ENCODE results near the gene GCG. TPM values are rescaled to one million over a fixed set of nuclear protein-coding genes. Genes with fewer than 3 reads are reported as not detected.
A peak's percentile ranks its signal among the peaks of the same experiment; 100 is the strongest.

GCG gene
- not detected for total RNA-seq
- long read RNA-seq = 0 reads

GRCh38 chr2:162152147-162152546, at the start of gene GCG:
TSS of gene GCG (minus strand) at chr2:162152247. CDS start at chr2:162149178, 3,069 bp downstream.
- ATAC-seq (no peak), DNase-seq (ENCODE audit: missing footprints) (no peak)
- intact Hi-C loops (cut with DNase I) = loop anchor here (10.0 kb wide), 1 partner anchor 153 kb away; no protein-coding TSS in a partner anchor

GRCh38 chr2:162200636-162201035, 48.6 kb upstream of the GCG start:
- ATAC-seq (no peak), DNase-seq (ENCODE audit: missing footprints) (no peak)

GRCh38 chr2:162199913-162200312, 47.9 kb upstream of the GCG start:
- DNase-seq (ENCODE audit: missing footprints) = no peak
- no peak for ATAC-seq
- intact Hi-C loops (cut with DNase I) = loop anchor here (5.0 kb wide), 1 partner anchor 463 kb away; no protein-coding TSS in a partner anchor

More at GRCh38 chr2:162200636-162201035, 48.6 kb upstream of the GCG start:
- intact Hi-C loops (cut with DNase I) = no loop called here

GRCh38 chr2:162198239-162198638, 46.2 kb upstream of the GCG start:
- intact Hi-C loops (cut with DNase I) = loop anchor here (5.0 kb wide), 1 partner anchor 461 kb away; no protein-coding TSS in a partner anchor
- no peak for DNase-seq (ENCODE audit: missing footprints)
- no peak for ATAC-seq

- ATAC-seq (no peak), DNase-seq (ENCODE audit: missing footprints) (no peak)
Observed at GRCh38 chr2:162197069-162197825, 45.2 kb upstream of the GCG start.

GRCh38 chr2:162196638-162197037, 44.6 kb upstream of the GCG start:
- no peak for ATAC-seq
- DNase-seq (ENCODE audit: missing footprints) = no peak
- intact Hi-C loops (cut with DNase I) = loop anchor here (5.0 kb wide), 1 partner anchor 459 kb away; no protein-coding TSS in a partner anchor

More at GRCh38 chr2:162197069-162197825, 45.2 kb upstream of the GCG start:
- intact Hi-C loops (cut with DNase I) = loop anchor here (5.0 kb wide), 1 partner anchor 460 kb away; no protein-coding TSS in a partner anchor

- DNase-seq (ENCODE audit: missing footprints) (no peak), ATAC-seq (no peak)
- intact Hi-C loops (cut with DNase I) = no loop called here
Observed at GRCh38 chr2:162188451-162188850, 36.4 kb upstream of the GCG start.

- intact Hi-C loops (cut with DNase I) = no loop called here
- DNase-seq (ENCODE audit: missing footprints) (no peak), ATAC-seq (no peak)
Observed at GRCh38 chr2:162185541-162186232, 33.6 kb upstream of the GCG start.

- no peak for ATAC-seq
Observed at GRCh38 chr2:162184821-162185450, 32.9 kb upstream of the GCG start.

GRCh38 chr2:162184359-162184758, 32.3 kb upstream of the GCG start:
- ATAC-seq (no peak), DNase-seq (ENCODE audit: missing footprints) (no peak)
- intact Hi-C loops (cut with DNase I) = no loop called here

More at GRCh38 chr2:162184821-162185450, 32.9 kb upstream of the GCG start:
- no peak for DNase-seq (ENCODE audit: missing footprints)
- intact Hi-C loops (cut with DNase I) = no loop called here

GRCh38 chr2:162182395-162182794, 30.3 kb upstream of the GCG start:
- no peak for DNase-seq (ENCODE audit: missing footprints)
- ATAC-seq = no peak
- intact Hi-C loops (cut with DNase I) = no loop called here

GRCh38 chr2:162177301-162177700, 25.3 kb upstream of the GCG start:
- no peak for ATAC-seq
- intact Hi-C loops (cut with DNase I) = no loop called here
- no peak for DNase-seq (ENCODE audit: missing footprints)

GRCh38 chr2:162175714-162176113, 23.7 kb upstream of the GCG start:
- intact Hi-C loops (cut with DNase I) = no loop called here
- DNase-seq (ENCODE audit: missing footprints) = no peak
- ATAC-seq = peak; percentile 57

GRCh38 chr2:162174746-162175145, 22.7 kb upstream of the GCG start:
- intact Hi-C loops (cut with DNase I) = no loop called here
- ATAC-seq (no peak), DNase-seq (ENCODE audit: missing footprints) (no peak)

- no peak for DNase-seq (ENCODE audit: missing footprints)
- intact Hi-C loops (cut with DNase I) = no loop called here
- ATAC-seq = no peak
Observed at GRCh38 chr2:162172802-162173370, 20.8 kb upstream of the GCG start.

- ATAC-seq = no peak
- intact Hi-C loops (cut with DNase I) = no loop called here
- DNase-seq (ENCODE audit: missing footprints) = no peak
Observed at GRCh38 chr2:162166745-162167144, 14.7 kb upstream of the GCG start.

- no peak for ATAC-seq
- intact Hi-C loops (cut with DNase I) = no loop called here
Observed at GRCh38 chr2:162166174-162166573, 14.1 kb upstream of the GCG start.

GRCh38 chr2:162164802-162165201, 12.8 kb upstream of the GCG start:
- ATAC-seq (no peak), DNase-seq (ENCODE audit: missing footprints) (no peak)
- intact Hi-C loops (cut with DNase I) = no loop called here

More at GRCh38 chr2:162166174-162166573, 14.1 kb upstream of the GCG start:
- DNase-seq (ENCODE audit: missing footprints) = no peak

GRCh38 chr2:162159446-162159845, 7.4 kb upstream of the GCG start:
- DNase-seq (ENCODE audit: missing footprints) = no peak
- ATAC-seq = no peak
- intact Hi-C loops (cut with DNase I) = loop anchor here (10.0 kb wide), 1 partner anchor 145 kb away; no protein-coding TSS in a partner anchor
